Activated gamma-delta T cell treated with Interleukin-2 at 50 U/mL for 16 hours (primary cell): ENCODE data around the gene ANKIB1.
"Not testable (repeated sequence)": the region's sequence is repeated elsewhere in the genome, so short reads cannot be mapped to it uniquely, and the experiment has no call there.

Experiments
- DNase-seq: peaks from one replicate; pipeline ENCODE4 v3.0.0-alpha.2; 2020

The ANKIB1 gene

DNA sequence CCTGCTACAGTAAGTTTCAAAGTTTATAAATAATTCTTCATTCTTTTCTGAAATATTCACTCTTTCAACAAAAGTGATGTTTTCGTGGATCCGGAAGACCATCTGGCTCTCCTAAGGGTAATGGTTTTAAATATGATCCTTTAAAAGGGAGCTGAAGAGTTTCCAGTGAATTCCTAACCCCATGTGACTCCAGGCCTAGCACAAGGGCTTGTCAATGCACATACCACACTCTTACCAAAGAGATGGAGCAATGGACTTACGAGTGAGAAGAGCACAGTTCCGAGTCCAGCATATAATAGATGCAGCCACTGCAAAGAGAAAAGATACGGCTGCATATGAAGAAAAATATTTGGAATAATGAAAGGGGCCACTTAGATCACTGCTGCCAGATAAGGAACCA is 169.5 kb downstream of the ANKIB1 start:
- no peak for DNase-seq

GRCh38 chr7:92417913-92418312 is 172.1 kb downstream of the ANKIB1 start:
- no peak for DNase-seq

GRCh38 chr7:92421676-92422435 is 176.1 kb downstream of the ANKIB1 start:
- no peak for DNase-seq

GRCh38 chr7:92422926-92423325 is 177.2 kb downstream of the ANKIB1 start:
- DNase-seq = no peak

DNA sequence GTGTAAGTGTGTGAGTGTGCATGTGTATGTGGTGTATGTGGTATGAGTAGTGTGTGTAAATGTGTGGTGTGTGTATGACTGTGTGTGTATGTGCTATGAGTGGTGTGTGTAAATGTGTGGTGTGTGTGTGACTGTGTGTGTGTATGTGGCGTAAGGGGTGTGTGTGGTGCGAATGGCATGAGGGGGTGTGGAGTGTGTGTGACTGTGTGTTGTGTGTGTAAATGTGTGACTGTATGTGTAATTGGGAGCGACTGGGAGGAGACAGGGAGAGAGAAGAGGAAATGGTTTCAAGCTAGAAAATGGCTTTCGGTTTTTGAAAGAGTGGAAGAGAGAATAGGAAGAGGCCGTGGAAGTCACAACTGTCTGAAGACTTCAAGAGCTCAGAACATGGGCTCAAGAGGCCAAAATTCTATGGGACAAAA is 177.9 kb downstream of the ANKIB1 start:
- no peak for DNase-seq

GRCh38 chr7:92425311-92425947 is 179.7 kb downstream of the ANKIB1 start:
- DNase-seq = no peak

- DNase-seq = no peak
Observed at GRCh38 chr7:92427193-92427592, 181.4 kb downstream of the ANKIB1 start.

GRCh38 chr7:92432299-92432946 is 186.6 kb downstream of the ANKIB1 start:
- DNase-seq = no peak

DNA sequence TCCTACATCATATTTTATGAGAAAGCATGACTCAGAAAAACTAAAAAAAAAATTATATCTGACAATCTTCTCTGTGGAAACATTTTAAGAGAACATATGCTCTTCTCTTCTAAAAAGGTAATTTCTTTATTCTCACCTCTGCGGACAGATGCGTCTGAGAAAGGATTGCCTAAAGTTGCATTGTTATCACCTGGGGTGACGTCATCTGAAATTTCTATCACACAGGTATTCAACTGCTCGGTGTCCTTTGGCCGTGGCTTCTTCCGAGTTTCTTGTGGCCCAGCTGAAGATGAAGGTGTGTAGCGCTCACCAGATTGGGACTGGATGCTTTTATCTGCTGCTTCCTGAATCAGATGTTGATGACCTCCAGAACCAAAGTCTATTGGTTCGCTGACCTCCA is 187.2 kb downstream of the ANKIB1 start:
- DNase-seq = no peak

DNA sequence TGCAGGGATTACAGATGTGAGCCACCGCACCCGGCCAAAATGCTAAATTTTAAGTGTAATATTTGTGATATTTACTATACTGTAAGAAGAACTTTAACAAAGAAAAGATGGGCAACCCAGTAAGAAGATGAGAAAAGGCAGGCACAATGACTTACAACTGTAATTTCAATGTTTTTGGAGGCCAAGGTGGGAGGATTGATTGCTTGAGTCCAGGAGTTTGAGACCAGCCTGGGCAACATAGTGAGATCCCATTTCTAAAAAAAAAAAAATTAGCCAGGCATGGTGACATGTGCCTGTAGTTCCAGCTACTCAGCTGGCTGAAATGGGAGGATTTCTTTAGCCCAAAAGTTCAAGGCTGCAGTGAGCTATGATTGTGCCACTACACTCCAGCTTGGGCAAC is 189.8 kb downstream of the ANKIB1 start:
- no peak for DNase-seq

GRCh38 chr7:92436612-92437445 is 191.1 kb downstream of the ANKIB1 start:
- DNase-seq = no peak

GRCh38 chr7:92437956-92438491 is 192.2 kb downstream of the ANKIB1 start:
- no peak for DNase-seq

DNA sequence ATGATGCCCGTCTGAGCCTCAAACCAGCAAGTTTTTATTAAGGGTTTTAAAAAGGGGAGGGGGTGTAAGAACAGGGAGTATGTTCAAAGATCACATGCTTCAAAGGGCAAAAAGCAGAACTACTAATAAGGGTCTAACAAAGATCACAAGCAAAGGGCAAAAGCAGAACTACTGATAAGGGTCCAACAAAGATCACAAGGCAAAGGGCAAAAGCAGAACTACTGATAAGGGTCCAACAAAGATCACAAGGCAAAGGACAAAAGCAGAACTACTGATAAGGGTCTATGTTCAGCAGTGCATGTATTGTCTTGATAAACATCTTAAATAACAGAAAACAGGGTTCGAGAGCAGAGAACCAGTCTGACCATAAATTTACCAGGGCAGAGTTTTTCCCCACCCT is 196.9 kb downstream of the ANKIB1 start:
- not testable (repeated sequence) for DNase-seq

GRCh38 chr7:92446869-92447344 is 201.1 kb downstream of the ANKIB1 start:
- DNase-seq = no peak

GRCh38 chr7:92447345-92448204 is 201.8 kb downstream of the ANKIB1 start, which contains the start of gene GATAD1:
TSS of gene GATAD1 (plus strand) at chr7:92447482. CDS start at chr7:92447730, 248 bp downstream.
- peak; percentile 78 for DNase-seq

DNA sequence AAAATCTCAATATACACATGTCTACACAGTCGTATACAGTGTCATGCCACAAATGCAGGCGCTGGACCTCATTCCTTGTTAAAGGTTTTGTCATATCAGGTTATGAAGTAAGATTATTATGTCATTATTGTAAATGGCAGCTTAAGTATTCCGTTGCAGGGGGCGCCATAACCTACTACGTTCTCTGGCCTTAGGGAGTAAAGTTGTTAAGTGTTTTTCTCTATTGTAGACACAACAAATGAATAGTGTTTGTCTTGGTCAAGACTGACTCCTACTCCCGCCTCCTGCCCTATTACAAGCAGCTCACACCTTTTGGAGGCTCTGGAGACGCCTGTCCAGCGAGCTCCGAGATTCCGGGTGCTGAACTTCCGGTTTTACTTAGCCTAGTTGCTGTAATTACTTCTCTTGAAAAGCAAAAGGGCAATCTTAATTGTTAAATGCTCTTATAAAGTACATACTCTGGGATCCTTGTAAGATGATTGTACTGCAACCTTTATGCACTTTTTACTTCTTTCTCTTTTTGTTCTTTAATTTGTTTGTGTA is 202.5 kb downstream of the ANKIB1 start:
- peak; percentile 55 for DNase-seq
